GM10847 (cell line): Measurements from ENCODE around the gene KSR2.

Source experiments
- POLR2A ChIP-seq: IDR thresholded peaks from 2 replicates; pipeline ENCODE4 v1.6.1; 2011; ENCODE audit not compliant: insufficient read length; ENCODE audit errors: extremely low read depth

KSR2 gene

DNA sequence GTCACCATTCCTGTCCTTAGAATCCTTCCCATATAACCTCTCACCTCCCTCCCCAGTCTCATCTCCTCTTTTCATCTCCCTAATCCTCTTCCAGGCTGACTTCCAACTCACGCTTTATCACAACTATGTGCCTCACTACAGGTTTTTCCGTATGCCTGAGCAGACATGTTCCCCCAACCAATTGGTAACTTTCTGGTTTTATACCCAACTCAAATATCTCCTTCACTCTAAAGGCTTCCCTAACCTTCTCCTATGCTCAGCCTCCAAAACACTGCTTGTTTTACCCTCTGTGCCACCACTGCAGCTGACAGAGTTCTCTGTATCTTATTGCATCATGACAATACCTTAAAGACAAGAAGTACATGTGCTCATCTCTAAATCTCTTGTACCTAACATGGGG lies 139.7 kb downstream of the KSR2 start:
- no peak for TF ChIP-seq POLR2A

- TF ChIP-seq POLR2A, result no peak
These were observed 141.1 kb downstream of the KSR2 start for GRCh38 chr12:117827660-117828059.

- no peak for TF ChIP-seq POLR2A
These were observed 143.0 kb downstream of the KSR2 start for GRCh38 chr12:117825827-117826226.

GRCh38 chr12:117821480-117822175 lies 147.2 kb downstream of the KSR2 start:
- no peak for TF ChIP-seq POLR2A

DNA sequence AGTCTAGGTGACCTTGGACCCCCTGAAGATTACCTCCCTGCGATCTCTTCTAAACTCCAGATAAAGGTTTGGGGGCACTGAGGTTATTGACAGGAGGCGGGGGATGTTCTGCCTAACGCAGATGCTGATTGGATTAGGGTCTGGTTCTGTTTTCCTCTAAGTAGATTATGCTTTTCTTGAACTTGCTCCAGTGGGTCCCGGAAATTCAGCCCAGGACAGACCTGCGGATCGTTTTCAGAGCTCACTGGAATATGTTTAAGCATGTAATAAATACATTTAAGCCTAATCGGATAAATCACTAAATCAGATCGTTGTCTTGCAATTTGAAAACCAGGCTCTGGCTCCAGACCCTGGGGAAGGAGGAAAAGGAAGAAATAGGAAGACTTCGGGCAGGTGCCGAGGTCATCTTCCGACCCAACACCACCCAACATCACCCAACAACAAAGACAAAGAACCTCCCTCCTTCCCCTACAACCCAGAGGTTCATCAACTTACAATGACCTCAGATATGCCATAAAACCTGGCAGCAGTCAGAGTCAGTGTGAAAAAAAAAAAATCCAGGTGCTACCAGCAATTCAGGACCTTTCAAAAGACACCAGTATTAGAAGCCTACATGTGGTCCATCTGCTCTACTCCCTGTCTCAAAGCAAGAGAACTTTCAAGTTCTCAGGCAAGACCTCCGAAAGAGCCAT lies 148.4 kb downstream of the KSR2 start:
- no peak for TF ChIP-seq POLR2A

DNA sequence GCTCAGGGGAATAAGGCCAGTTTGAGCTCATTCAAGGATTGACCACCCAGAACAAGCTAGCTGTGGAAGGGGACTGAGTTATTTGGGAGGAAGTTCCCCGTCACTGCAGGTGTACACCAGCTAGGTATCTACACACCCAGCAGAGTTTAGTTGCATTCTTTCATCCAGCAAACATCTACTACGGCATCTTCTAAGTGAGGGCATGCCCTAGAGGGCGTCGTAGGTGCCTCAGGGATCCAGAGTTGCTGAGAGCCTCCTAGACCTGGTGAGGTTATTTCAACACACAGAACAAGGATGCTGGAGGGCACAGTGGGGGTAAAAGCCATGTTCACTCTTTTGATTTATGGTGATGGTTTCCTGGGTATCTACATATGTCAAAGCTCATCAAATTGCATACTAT lies 149.6 kb downstream of the KSR2 start:
- no peak for TF ChIP-seq POLR2A

DNA sequence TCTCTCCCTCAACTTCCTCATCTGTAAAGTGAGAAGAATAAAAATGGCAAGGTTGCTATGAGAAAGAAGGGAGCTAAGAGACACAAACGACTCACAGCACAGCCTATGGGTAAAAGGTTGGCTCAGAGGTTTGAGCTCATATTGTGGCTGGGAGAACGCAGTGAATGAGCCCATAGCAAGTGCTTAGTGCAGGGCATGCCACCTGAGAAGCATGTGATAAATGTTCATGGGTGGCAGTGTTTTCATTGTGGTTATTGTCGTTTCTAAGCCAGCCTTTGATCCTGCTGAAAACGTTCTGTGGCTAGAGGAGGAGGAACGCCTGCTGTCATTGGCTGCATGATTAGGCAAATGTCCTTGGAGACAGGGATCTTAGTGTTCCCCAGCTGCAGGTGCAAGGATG lies 150.4 kb downstream of the KSR2 start:
- no peak for TF ChIP-seq POLR2A

DNA sequence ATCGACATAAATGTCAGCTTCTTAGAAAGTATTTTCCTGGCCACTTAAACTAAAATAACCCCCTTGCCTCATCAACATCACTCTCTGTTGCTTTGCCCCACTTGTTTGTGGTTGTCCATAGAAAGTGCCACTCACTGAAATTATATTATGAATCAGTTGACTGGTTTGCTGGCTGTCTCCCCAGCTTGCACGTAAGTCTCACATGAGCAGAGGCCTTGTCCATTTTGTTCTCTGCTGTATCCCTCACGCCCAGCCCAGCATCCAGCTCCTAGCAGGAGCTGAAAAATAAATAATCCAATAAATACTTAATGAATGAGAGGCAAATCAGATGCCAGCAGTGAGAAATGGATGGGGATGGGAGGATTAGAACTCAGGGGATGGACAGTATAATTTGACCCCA lies 159.3 kb downstream of the KSR2 start:
- no peak for TF ChIP-seq POLR2A

DNA sequence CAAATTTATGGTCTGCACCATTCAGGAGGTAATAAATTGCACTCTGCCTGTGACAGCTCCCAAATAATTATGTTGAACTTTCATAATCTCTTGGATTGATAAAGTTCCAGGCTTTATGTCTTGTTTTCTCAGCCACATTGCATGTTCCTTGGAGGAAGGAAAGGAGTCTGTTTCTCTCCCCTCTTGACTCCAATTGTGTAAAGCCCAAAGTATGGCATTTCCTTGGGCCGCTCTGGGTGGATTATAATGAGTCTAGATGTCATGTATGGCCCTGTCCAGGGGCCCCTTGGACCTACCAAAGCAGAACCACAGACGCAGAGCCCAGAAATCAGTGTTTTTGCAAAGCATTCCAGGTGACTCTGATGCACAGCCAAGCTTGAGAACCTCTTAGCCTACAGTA lies 160.8 kb downstream of the KSR2 start:
- TF ChIP-seq POLR2A, result no peak

DNA sequence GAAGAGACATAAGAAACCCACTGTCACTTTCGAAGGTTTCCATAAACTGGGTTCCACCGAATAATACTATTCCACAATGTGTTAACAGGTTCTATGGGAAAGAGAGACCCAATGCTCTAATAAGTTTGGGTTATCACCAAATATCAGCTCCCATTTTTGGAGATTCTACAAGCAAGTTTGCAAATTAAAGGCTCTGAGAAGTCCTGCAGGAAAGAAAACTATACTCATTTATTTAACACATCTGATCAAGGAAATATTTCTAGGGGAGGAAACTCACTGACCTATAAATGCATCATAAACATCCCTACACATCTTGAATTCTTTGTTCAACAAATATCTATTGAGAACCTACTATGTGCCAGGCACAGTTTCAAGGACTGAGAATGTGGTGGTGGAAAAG lies 161.4 kb downstream of the KSR2 start:
- no peak for TF ChIP-seq POLR2A

DNA sequence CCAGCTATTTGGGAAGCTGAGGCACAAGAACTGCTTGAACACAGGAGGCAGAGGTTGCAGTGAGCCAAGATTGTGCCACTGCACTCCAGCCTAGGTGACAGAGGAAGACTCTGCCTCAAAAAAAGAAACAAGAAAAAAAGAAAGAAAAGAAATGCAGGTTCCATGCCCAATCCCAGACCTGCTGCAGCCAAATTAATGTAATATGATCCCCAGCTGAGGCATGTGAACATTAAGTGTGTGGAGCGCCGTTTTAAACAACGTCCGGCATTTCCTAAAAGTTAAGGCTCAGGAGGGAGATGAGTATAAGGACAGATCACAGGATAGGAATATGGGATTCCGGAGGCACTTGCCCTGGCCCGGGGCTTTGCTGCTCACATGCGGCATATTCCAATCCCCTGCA lies 162.9 kb downstream of the KSR2 start:
- TF ChIP-seq POLR2A, result no peak

GRCh38 chr12:117803001-117803400 lies 165.8 kb downstream of the KSR2 start:
- TF ChIP-seq POLR2A, result no peak

GRCh38 chr12:117797202-117797601 lies 171.6 kb downstream of the KSR2 start:
- no peak for TF ChIP-seq POLR2A

- TF ChIP-seq POLR2A, result no peak
These were observed 175.8 kb downstream of the KSR2 start for GRCh38 chr12:117792877-117793424.

DNA sequence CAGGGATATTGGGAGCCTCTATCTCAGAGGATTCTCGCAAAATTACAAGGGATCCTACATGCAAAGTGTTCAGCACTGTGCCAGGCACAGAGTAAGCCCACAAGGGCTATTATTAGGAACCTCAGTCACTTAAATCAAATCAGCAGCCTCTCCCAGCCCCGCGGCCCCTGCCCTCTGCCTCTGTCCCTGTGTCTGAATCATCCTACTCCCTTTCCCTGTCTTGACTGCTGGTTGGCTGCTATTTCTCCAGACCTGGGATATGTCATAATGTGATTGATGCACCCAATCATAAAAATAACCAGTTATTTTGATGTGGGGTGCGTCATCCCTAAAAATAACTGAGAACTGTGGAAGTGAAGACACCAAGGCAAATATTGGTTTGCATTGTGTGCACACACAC lies 176.3 kb downstream of the KSR2 start:
- no peak for TF ChIP-seq POLR2A

GRCh38 chr12:117790948-117791347 lies 177.8 kb downstream of the KSR2 start:
- TF ChIP-seq POLR2A, result no peak

DNA sequence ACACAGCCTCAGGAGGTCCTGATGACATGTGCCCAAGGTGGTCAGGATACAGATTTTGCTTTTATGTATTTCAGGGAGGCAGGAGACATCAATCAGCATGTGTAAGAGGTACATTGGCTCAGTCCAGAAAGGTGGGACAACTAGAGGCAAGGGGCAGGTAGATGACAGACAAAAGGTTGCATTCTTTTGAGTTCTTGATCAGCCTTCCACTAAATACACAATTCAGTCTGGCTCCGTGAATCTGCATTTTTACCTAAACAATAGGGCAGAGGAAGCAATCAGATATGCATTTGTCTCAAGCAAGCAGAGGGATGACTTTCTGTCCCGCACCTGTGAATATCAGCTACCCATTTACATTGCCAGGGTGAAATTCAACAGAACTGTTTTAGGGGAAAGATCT lies 178.6 kb downstream of the KSR2 start:
- no peak for TF ChIP-seq POLR2A

DNA sequence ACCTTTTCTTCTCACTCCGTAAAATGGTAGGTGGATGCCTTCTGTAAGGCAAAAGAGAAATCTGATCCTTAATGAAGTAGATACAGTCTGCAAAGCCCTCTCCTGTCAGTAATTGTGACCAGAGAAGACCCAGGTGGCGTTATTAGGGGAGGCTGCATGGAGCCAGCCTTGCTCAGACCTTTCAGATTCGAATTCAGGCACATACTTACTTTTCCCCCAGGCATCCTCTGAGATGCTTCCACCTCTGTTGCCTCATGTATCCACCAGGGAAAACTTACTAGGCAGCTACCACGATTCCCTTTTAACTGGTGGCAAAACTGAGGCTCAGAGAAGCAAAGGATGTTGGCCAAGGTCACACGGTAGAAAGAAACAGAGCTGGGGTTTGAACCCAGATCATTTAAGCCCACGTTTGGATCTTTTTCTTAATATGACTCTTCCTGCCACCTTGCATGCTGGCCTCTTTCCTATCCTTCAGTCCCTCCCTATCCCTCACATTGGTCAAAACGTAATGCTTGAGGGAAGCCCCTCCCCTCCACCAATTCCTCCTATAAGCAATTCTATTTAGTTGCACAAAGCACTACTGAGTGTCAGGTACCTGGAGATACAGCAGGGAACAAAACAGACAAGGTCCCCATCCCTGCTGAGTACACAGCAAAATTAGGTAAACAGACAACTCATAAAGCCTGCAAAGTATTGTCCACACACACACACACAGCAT lies 179.4 kb downstream of the KSR2 start:
- no peak for TF ChIP-seq POLR2A
